ENCODE results near the gene QRSL1. TPM values are rescaled to one million over a fixed set of nuclear protein-coding genes. Genes with fewer than 3 reads are reported as not detected.
"Not testable (repeated sequence)": the region's sequence is repeated elsewhere in the genome, so short reads cannot be mapped to it uniquely, and the experiment has no call there.

Gene QRSL1
- total RNA-seq, 1 donor from 2014 or later = 26.6 TPM

DNA sequence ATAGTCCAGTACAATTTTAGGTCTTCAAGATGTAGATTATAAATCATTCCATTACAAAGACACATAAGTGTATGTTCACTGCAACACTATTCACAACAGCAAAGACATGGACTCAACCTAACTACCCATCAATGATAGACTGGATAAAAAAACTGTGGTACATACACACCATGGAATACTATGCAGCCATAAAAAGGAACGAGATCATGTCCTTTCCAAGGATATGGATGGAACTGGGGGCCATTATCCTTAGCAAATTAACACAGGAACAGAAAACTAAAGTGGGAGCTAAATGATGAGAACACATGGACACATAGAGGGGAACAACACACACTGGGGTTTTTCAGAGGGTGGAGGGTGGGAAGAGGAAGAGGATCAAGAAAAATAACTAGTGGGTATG is 6.3 kb upstream of the QRSL1 start:
- no peak for DNase-seq

DNA sequence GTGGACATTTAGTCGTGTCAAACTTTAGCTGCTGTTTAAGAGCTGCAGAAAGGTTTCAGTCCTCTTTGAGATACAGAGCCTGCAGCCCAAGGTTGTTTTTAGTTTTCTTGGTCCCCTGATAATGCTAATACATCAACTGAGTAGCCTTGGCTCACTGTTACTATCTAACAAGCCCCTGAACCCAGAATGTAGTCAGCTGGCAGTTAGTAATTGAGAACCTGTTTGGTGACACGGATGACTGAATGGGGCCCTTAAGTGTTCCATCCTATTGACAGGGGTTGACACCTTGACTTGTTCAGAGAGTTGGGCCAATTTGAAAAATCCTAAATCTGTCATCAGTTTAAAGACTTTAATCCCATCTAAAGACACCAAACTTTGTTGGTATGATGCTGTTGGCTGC is 2.9 kb upstream of the QRSL1 start:
- no peak for DNase-seq

- not testable (repeated sequence) for DNase-seq
Measured at GRCh38 chr6:106627760-106628159, 1.6 kb upstream of the QRSL1 start.

DNA sequence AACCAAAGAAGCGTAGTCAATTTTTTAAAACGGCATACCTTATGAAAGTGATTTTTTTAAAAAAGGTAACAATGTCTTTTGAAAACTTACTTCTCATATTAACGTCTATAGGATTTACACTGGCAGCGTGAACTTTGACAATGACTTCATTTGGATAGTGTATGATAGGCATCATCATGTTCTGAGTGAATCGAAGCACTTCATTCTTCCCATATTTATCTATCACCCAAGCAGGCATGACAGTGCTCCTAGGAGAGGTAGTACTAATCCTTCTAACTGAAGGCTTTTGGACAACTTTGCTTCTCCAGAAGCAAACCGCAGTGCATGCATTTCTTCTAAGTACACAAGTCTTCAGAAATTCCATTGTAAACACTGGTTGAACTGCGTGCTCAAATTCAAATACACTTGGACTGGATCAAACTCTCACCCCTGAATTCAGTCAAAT is 698 bp upstream of the QRSL1 start:
- DNase-seq = no peak

DNA sequence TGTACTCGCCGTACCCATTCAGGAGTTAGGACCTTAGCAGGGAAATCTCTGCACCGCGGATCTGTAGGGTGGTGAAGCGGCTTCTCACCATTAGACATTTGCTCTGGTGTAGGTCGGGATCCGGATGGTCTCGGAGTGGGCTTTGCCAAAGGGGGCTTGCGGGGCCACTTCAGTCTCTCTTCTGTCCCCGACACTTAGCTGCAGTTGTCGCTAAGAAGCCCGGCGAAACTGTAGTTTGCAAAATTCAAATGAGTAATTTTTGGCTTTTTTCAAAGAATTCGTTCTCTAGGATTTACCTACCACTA is 433 bp downstream of the QRSL1 start:
- no peak for DNase-seq

GRCh38 chr6:106630366-106630765 is 988 bp downstream of the QRSL1 start:
- DNase-seq = no peak

DNA sequence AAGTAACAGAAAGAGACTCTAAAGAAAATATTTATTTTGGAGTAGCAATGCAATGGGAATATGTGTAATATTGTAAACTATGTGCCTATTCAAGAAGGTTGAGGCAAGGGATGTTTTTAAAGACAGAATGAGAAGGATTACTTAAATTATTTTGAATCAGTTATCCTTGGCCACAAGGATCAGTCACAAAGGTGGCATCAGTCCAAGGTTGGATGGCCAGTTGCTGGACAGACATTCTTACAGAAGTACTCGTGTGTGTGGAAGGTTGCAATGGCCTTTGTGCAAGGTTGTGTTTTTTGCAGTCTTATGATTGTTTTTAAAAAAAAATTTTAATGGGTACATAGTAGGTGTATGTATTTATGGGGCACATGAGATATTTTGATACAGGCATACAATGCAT is 2.0 kb downstream of the QRSL1 start:
- no peak for DNase-seq

DNA sequence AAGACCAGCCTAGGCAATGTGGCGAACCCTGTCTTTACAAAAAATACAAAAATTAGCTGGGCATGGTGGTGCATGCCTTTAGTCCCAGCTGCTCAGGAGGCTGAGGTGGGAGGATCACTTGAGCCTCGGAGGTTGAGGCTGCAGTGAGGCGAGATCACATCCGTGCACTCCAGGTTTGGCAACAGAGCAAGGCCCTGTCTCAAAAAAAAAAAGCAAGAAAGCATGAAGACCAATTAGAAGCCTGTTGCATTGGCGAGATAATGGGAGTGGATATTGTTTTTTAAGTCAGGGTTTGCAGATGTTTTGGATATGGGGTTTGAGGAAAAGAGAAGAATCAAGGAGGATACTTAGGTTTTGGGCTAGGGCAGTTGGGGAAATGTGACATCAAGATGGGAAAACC is 5.2 kb downstream of the QRSL1 start:
- no peak for DNase-seq

GRCh38 chr6:106637051-106637716 is 7.8 kb downstream of the QRSL1 start:
- DNase-seq = no peak

GRCh38 chr6:106637717-106638341 is 8.5 kb downstream of the QRSL1 start:
- DNase-seq = no peak

DNA sequence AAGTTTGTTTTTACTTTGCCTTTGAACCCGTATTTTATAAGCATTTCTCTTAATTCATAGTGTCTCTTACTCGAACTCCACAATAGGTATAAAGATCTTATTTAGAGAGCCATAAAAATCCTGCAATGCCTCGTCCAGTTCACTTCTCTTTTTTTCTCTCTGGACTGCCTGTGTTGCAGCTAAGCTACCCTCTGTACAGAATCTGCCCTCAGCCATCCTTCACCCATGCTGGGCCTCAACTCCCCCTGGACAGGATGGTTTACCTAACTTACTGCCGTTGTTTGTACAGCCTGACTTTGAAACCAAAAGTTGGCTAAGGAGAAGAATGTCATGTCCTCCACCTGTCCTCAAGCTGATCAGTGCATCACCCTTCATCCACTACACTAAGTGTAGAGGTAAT is 10.4 kb downstream of the QRSL1 start:
- DNase-seq = no peak

GRCh38 chr6:106642476-106642875 is 13.1 kb downstream of the QRSL1 start:
- DNase-seq = no peak

DNA sequence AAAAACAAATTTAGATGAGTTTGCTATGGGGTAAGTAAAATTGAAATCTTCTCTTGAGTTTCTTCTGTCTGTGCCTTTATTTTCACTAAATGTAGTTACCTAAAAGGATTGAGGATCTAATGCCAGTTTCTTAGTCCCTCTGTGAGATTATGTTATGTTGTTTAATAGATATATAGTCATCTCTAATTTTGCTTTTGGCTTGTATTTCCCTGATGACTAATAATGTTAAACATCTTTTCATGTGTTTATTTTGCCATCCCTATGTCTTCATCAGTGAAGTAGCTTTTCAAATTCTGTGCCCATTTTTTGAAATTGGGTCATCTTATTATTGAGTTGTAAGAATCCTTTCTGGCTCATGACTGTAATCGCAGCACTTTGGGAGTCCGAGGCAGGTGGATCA is 13.7 kb downstream of the QRSL1 start:
- DNase-seq = no peak

- no peak for DNase-seq
Measured at GRCh38 chr6:106648651-106649308, 19.4 kb downstream of the QRSL1 start.

DNA sequence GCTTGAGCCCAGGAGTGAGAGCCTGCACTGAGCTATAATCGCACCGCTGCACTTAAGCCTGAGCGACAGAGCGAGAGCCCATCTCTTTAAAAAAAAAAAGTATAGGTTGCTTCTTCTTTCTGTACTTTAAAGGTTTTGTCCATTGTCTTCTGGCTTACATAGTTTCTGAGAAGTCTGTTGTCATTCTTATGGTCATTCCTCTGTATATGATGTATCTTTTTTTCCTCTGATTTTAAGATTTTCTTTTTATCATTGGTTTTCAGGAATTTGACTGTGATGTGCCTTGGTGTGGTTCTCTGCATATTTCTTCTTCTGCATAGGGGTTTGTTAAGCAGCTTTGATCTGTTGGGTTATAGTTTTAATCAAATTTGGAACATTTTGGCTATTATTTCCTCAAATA is 29.1 kb downstream of the QRSL1 start:
- DNase-seq = no peak

GRCh38 chr6:106659859-106660258 is 30.5 kb downstream of the QRSL1 start:
- DNase-seq = no peak

DNA sequence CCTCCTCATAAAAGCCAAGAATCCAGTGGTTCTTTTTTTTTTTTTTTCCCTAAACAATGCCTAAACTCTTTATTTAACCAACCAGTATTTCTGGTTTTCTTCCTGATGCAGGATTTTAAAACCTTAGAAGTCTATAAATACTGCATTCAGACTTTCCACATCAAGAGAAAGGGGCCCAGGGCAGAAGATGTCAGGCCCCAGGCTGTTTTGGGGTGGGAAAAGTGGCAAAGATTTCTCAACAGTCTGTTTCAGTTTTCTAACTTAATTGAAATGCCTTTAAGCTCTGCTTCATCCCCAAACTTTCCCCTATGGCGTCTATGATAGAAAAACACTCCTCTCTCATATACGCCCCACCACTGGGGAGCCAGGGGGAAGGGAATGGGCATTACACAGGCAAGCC is 33.1 kb downstream of the QRSL1 start:
- DNase-seq = peak; percentile 12

- DNase-seq = no peak
Measured at GRCh38 chr6:106666282-106667021, 37.1 kb downstream of the QRSL1 start.

- no peak for DNase-seq
Measured at GRCh38 chr6:106667022-106667402, 37.6 kb downstream of the QRSL1 start.

GRCh38 chr6:106670236-106670635 is 40.9 kb downstream of the QRSL1 start:
- DNase-seq = peak; percentile 32

- DNase-seq = no peak
Measured at GRCh38 chr6:106671651-106672050, 42.3 kb downstream of the QRSL1 start.

GRCh38 chr6:106674541-106675229 is 45.3 kb downstream of the QRSL1 start:
- DNase-seq = no peak

DNA sequence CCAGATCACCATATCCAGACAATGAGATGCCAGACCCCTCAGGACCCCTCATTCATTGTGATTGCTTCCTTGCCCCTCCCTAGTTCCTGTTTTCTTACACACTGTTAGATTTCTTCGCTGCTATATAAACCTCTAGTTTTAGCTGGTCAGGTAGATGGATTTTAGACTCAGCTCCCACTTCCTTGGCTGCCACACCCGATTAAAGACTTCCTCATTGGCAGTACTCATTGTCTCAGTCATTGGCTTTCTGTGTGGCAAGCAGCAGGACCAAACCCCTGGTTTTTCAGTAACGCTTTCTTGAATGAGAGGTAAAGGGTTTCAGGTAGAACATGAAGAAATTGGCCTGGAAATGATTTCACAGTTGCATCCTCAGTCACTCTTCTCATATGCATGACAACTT is 47.9 kb downstream of the QRSL1 start:
- no peak for DNase-seq

All from tongue (tissue), 2 donors.